Measurements from ENCODE around the gene CXCL17. TPM values are rescaled to one million over a fixed set of nuclear protein-coding genes. Genes with fewer than 3 reads are reported as not detected.

The CXCL17 gene
- total RNA-seq, 4 donors from 2014 or later, result 0.55 TPM; not detected in 3

GRCh38 chr19:42440357-42441048 lies 2.2 kb downstream of the CXCL17 start:
- Histone ChIP-seq H3K36me3 (no peaks in the 10 kb centered on the region), H3K27ac (peak overlapping the region; percentile 5), H3K27me3 (no peaks in the 10 kb centered on the region), H3K4me1 (peaks cover 25% of the 10 kb centered on the region), H3K9me3 (no peaks in the 10 kb centered on the region), H3K4me3 (no peak overlapping the region)
- DNase-seq (ENCODE audit: low spot score in 2 of 2), result peak in 1 of 2 donors; percentile 81
- no peak for TF ChIP-seq POLR2A (IDR thresholded peaks at IDR 0.05)
- peak; percentile 73 to 86 for TF ChIP-seq CTCF (IDR thresholded peaks at IDR 0.05)
- 26% methylated on average over 16 of the region's 16 CpGs for WGBS

GRCh38 chr19:42436006-42436405 lies 6.7 kb downstream of the CXCL17 start:
- no peak overlapping the region for H3K27ac ChIP-seq

GRCh38 chr19:42435316-42435715 lies 7.4 kb downstream of the CXCL17 start:
- no peaks in the 10 kb centered on the region for H3K36me3 ChIP-seq
- no peak overlapping the region for H3K27ac ChIP-seq
- no peak for DNase-seq (ENCODE audit: low spot score in 2 of 2)
- H3K9me3 ChIP-seq, result no peaks in the 10 kb centered on the region
- WGBS, result 93% methylated on average over 6 of the region's 6 CpGs
- TF ChIP-seq POLR2A (IDR thresholded peaks at IDR 0.05) (no peak), CTCF (IDR thresholded peaks at IDR 0.05) (no peak), POLR2AphosphoS5 (IDR thresholded peaks at IDR 0.05) (no peak), EP300 (IDR thresholded peaks at IDR 0.05) (no peak)
- H3K4me1 ChIP-seq, result peaks cover 12% of the 10 kb centered on the region
- no peak overlapping the region for H3K4me3 ChIP-seq
- no peaks in the 10 kb centered on the region for H3K27me3 ChIP-seq

More at GRCh38 chr19:42436006-42436405, 6.7 kb downstream of the CXCL17 start:
- Histone ChIP-seq H3K4me1 (peaks cover 19% of the 10 kb centered on the region), H3K36me3 (no peaks in the 10 kb centered on the region), H3K9me3 (no peaks in the 10 kb centered on the region), H3K27me3 (no peaks in the 10 kb centered on the region), H3K4me3 (no peak overlapping the region)
- DNase-seq (ENCODE audit: low spot score in 2 of 2), result no peak
- TF ChIP-seq CTCF (IDR thresholded peaks at IDR 0.05) (no peak), POLR2A (IDR thresholded peaks at IDR 0.05) (no peak), EP300 (IDR thresholded peaks at IDR 0.05) (no peak), POLR2AphosphoS5 (IDR thresholded peaks at IDR 0.05) (no peak)
- WGBS, result 57% methylated on average over 3 of the region's 3 CpGs

- H3K27ac ChIP-seq, result no peak overlapping the region
- 42% methylated on average over 9 of the region's 9 CpGs for WGBS
- H3K4me3 ChIP-seq, result no peak overlapping the region
- H3K4me1 ChIP-seq, result peaks cover 8% of the 10 kb centered on the region
- TF ChIP-seq POLR2A (IDR thresholded peaks at IDR 0.05), result no peak
- TF ChIP-seq EP300 (IDR thresholded peaks at IDR 0.05), result no peak
- no peak for TF ChIP-seq POLR2AphosphoS5 (IDR thresholded peaks at IDR 0.05)
- TF ChIP-seq CTCF (IDR thresholded peaks at IDR 0.05), result peak; percentile 37 to 53
- no peaks in the 10 kb centered on the region for H3K9me3 ChIP-seq
- DNase-seq (ENCODE audit: low spot score in 2 of 2), result peak in 1 of 2 donors; percentile 81
- H3K27me3 ChIP-seq, result no peaks in the 10 kb centered on the region
- no peaks in the 10 kb centered on the region for H3K36me3 ChIP-seq
Observed at GRCh38 chr19:42433503-42434260, 9.1 kb downstream of the CXCL17 start.

- TF ChIP-seq POLR2AphosphoS5 (IDR thresholded peaks at IDR 0.05) (no peak), POLR2A (IDR thresholded peaks at IDR 0.05) (no peak), CTCF (IDR thresholded peaks at IDR 0.05) (no peak), EP300 (IDR thresholded peaks at IDR 0.05) (no peak)
- no peak for DNase-seq (ENCODE audit: low spot score in 2 of 2)
- Histone ChIP-seq H3K27ac (no peak overlapping the region), H3K4me3 (no peak overlapping the region), H3K27me3 (no peaks in the 10 kb centered on the region), H3K36me3 (no peaks in the 10 kb centered on the region), H3K4me1 (peaks cover 4% of the 10 kb centered on the region), H3K9me3 (no peaks in the 10 kb centered on the region)
- 94% methylated on average over 1 of the region's 1 CpG for WGBS
Observed at GRCh38 chr19:42431486-42431885, 11.3 kb downstream of the CXCL17 start.

Data from suprapubic skin (tissue), 4 donors.